Activated T-helper 1 cell treated with Interleukin-2 at 50 U/mL for 16 hours (primary cell): ENCODE results near the gene SH3BP5L.

Experiments
- DNase-seq: peaks from one replicate; pipeline ENCODE4 v3.0.0-alpha.2; 2020; ENCODE audit warnings: low read depth

Gene SH3BP5L

DNA sequence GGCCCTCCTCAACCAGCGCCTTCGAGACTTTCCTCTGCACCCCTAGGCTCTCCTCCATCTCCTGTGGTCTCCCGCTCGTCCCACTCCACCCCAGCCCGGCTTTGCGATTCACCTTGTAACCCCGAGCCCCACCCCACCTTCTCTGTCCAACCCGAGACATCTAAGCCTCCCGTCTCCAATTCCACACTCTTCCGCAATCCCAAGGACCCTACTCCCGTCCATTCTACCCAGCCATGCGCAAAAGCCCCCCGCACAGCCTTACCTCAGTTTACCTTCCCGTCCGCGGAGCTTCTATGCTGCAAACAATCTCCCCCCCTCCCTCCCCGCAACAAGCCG is 174 bp downstream of the SH3BP5L start:
- DNase-seq = no peak

DNA sequence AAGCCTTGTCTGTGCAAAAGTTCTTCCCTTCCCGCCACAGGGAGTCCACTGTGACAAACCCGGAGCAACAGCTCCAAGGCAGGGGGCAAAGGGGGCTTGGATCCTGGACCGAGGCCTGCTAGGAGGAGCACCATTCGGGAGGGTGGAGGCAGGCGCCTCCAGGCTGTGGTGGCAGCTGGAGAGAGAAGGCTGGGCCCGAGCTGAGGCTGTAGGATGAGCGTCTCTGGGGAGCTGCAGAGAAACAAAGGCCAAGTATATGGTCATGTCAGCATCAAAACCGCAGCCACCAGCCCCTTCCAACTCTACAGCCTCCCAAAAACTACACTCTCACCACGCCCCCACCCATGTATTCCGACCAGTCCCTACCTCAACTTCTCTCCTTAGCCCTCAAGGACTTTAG is 579 bp downstream of the SH3BP5L start:
- DNase-seq = no peak

DNA sequence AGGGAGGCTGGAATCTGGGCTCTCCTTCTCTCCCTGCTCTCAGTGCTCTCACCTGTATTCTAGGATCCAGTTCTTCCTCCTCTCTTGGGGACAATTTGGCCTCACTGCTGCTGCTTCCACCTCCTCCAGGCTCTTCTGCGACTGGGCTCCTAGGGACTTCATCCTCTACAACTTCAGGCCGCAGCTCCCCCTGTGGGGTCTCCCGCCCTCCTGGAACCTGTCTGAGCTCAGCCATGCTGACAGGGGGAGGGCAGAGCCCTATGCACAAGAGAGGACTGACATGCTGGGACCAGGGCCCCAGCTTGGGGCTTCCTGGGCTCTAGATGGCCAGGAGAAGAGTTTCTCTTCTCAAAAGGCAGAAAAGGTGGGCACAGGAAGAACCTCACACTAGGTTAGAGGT is 1.0 kb downstream of the SH3BP5L start:
- no peak for DNase-seq

DNA sequence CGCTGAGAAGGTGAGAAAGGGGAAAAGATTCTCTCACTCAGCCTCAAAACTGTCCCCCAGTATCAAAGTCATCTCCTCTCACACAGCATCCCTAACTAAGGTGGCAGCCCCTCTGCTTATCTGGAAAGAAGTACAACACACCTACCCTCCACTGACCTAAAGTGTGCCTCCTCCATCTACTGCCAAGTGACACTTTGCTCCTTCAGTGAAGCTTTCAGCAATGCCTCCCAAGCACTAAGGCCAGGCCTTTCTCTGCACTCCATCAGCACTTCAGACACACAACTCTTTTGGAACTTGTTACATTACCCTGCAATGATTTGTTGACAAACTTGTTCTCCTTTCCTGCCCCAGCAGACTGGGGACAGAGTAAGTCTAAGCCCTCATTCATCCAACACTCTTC is 1.4 kb downstream of the SH3BP5L start:
- DNase-seq = no peak

DNA sequence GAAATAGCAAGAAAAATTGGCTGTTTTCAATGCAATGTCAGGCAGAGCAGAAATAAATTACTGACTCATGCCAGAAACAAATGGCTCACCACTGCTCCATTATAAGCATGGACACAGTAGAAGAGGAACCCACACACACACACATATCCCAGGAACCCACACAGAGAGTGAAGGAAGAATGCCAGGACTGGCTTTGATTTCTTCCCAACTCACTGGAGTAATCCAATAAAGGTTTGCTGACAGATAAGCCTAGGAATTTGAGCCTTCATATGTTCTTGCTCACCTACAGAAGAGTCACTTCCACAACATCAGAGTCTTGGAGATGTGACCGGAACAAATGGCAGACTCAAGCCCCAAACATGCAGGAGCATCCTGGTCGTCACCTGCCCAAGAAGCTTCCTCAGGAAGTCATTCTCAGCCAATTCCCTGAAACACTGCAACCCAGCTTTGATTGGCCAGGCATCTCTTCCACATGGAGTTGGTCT is 2.2 kb downstream of the SH3BP5L start:
- no peak for DNase-seq

DNA sequence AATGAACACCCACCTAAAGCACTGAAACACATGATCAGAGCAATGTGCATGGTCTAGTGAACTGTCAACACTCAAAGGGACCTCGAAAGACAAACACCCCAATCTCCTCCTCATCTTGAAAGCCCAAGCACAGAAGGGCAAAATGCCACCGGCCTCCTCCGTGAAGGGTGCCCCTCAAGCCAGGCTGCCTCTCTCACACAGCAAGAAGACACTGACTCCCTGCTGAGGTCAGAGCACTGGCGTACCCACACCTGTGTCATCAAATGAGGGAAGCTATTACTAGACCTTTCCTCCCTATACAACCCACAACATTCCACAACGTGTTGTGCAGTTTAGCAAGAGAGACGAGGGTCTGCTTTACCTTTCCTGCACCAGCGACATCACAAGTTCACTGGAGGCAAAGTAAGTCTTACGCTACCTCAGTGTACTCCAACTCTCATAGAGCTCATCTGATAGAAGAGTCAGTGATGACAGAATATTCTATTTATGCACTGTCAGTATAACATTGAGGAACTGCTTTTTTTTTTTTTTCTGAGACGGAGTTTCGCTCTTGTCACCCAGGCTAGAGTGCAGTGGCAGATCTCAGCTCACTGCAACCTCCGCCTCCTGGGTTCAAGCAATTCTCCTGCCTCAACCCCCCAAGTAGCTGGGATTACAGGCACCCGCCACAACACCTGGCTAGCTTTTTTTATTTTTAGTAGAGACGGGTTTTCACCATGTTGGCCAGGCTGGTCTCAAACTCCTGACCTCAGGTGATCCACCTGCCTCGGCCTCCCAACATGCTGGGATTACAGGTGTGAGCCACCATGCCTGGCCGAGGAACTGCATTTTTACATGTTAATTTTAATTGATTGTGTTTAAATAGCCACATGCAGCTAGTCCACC is 3.3 kb downstream of the SH3BP5L start:
- no peak for DNase-seq

DNA sequence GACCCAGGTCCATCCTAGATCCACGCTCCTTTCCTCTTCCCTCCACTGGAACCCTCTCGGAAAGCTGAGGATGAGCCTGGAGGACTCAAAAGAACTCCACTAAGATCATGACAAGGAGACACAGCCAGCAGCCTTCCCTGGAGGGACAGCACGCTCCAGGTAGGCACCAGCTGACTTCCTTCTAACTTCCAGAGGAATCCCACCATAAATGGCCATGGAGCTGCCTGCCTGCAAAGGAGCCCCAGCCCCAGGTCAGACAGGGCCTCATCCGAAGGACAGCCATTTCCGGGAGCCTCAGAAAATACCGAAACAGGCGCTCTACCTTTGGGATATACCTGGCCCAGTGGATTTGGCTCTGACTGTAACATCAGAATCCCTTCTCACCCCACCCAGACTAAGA is 4.1 kb downstream of the SH3BP5L start:
- no peak for DNase-seq

DNA sequence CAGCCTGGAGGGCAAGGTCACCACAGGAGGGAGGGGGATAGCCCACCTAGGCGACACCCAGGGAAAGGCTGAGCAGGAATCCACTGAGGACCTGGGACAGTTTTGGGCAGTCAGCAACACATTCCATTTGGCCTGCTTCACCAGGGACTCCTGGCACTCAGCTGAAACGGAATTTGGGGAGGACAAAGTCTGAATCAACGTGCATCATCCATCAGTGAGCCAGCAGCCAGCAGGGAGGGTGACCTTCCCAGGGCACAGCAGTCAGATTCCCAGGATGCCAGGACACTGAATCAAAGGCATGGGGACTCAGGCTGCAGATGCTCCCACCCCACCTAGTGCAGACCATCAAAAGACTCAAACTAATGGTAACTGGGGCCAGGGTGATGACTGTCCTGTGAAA is 4.6 kb downstream of the SH3BP5L start:
- no peak for DNase-seq

DNA sequence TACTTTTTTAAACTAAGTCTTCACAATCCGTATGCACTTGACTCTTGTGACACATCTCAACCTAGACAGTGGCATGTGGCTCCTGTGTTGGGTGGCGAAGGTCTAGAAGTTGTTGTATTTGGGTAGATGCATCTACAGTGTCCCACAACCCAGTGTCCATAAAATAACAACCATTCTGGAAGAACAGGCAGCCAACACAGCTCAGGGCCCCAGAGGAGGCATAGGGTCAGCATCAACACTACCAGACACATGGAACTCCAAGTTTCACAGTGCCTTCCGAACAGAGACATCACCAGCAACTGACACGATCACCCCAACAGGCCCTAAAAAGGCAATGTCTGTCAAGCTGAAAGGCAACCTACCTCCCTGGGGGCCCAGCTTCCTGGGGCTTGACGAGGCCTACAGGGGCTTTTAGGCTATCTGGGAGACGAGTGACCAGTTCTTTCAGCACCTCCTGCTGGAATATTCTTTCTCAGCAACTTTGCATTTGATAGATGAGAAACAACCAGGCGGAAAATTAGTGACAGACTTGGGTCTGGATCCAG is 5.6 kb downstream of the SH3BP5L start:
- DNase-seq = no peak

DNA sequence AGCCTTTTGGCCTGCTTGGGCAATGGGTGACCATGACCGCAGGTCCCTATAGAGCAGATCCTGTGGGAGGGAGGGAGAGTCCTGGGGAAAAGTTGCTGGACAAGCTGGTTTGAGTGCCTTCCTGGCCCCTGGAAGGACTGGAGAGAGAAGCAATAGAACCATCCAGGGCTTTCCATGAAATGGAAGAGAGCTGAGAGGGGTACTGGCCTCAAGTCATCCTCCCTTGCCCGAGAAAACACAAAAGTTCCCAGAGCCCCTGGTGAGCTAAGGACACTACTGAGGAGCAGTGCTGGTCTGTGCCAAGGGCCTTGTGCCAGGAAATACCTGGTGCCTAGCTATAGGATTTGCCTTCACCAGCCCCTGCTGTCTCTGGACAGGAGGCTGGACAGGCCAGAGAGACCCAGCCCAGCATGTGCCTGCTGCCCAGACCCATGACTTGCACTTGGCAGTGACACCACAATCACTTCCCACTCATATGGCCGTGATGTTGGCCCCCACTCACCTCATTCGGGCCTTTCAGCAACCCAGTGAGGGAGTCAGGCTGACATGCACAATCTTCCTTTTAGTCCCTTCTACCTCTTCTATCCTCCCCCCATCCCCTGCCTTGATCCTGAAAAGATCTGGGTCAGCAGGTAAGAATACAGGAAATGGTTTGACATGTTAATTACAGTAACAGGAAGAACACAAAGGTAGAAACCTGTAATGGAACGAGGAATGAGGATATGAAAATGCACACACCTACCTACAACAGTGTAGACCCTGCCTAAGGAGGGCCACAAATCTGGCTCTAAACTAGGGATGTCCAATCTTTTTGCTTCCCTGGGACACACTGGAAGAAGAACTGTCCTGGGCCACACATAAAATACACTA is 7.0 kb downstream of the SH3BP5L start:
- no peak for DNase-seq

DNA sequence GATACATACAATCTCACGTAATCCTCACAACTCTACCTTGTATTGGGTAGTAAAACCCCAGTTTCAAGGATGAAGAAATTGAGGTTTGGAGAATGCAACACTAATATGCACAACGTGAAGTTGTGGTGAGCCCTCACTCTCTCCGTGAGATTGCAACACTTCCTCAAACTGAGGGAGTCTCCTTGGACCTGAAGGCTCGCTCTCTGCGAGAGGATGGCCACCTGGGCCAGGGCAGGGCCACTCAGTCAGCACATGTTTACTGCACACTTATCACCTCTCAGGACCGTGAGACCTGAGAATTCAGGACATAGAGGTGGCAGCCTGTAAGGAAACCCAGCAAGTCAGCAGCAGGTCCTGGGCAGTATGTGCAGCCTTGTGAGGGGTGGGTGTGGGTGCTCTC is 8.7 kb downstream of the SH3BP5L start:
- no peak for DNase-seq

DNA sequence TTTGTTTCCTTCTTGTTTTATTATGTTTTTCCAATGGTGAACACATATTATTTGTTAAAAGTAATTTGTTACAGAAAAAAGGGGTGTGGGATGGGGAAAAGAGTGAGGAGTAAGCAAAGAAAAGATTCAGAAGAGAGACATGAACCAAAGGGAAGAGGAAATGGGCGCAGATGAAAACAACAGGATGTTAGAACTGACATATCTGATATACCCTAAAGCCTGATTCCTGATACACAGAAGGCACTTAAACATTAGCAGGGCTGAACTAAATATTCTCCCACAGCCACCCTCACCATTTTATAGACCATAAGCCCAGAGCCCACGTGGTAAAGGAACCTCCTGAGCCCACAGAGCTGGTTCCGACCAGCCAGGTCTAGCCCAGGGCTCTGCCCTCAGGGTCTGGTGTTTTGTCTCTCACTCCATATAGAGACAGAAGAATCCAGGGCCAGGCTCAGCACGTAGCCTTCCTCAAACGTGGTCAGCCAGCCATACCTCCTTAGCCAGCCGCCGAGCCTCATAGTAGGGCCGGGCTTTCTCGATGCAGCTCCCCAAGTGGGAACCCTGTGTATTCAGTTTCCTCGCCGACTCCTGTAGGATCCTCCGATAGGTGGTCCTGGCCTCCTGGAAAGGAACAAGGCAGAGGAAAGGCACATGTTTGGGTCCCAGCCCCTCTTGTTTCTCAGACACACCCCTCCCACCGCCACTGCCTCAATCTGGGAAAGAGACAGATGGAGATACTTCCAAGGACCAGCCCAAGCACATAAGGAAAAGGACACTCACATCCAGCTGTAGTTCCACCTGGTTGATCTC is 9.5 kb downstream of the SH3BP5L start:
- DNase-seq = no peak

DNA sequence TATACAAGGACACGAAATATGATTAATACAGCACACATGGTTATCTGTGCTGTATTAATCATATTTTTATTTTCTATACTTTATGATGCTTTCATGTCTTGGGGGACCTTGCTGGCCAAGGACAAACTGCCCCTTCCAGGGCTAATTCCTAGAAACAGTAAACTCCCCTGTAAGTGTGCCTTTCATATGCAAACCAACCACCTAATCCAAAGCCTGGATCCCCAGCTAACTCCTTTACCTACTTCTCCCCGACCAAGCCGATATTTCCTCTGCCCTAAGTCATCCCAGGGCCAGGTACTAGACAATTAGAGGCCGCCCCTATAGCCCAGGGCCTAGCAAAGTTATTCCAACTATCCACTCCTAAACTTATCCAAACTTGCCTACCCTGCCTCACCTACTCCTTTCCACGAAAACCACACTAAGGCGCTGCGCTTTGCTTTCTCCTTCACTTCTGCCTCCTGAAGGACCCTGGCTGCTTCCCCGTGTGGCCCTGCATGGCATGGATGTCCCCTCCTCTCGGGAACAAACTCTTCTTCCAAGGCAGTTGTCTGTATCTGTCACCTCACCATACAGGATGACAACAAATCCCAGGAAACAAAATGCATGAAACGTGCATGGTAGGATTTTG is 10.2 kb downstream of the SH3BP5L start:
- no peak for DNase-seq

DNA sequence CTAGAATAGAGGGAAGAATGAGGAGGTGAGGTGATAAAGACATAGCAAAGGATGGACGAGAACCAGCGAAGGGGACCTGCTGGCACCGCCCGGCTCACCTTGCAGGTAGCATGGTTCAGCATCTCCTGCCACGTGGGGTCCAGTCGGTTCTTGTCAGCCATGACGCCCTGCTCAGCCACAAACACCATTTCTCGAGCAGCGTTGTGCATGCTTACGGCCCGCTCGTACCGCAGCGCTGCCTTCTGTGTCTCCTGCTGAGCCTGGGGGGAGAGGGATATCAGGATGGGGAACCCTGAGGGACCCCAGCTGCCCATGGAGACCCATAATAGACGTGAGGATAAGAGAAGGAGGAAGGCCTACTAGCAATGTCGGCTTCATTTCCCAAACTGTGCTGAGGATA is 11.4 kb downstream of the SH3BP5L start:
- no peak for DNase-seq

DNA sequence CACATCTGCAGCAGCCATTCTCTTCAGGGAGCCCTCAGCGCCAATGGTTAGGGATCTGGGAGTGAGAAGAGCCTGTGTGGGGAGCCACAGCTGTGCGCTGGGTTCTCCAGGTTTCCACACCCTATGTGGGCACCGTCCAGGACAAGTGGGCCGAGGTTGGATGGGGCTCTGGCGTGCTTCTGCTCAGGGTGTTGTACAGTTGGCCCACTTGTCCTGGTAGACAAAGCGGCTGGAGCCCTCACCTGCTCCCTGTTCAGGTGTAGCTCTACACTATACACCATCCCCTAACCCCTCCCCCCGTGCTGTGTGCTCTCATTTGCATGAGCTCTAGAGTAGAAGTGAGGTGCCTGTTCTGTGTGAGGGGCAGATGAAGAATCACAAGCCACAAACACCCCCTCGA is 12.2 kb downstream of the SH3BP5L start:
- no peak for DNase-seq

DNA sequence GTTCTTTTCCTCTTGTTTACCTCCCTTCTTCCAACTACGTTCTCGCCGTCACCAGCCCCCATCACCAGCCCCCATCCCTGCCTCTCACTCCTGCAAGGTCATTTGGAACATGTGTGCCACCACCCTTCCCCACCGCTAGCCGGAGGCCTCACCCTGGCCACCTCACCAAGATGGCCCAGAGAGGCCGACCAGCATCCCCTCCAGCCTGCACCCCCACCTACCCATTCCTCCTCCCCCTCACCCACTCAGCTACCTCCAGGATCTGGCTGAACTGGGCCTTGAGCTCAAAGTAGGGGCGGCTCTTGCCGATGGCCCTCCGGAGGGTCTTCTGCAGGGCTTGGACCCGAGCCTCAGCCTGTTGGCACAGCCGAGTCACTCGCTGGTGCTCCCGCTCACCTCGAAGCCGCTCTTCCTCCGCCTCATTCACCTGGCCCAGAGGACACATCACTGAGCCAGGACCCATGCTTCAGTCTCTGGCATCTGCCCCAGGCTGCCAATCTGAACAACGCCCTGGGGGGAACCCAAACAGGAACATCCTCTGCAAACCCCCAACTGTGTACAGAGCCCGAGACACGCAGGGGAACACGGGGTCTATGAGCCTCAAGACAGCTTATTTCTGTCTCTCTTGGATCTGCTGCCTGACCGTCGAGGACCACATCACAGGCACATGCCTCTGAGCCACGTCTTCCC is 12.8 kb downstream of the SH3BP5L start:
- DNase-seq = no peak

DNA sequence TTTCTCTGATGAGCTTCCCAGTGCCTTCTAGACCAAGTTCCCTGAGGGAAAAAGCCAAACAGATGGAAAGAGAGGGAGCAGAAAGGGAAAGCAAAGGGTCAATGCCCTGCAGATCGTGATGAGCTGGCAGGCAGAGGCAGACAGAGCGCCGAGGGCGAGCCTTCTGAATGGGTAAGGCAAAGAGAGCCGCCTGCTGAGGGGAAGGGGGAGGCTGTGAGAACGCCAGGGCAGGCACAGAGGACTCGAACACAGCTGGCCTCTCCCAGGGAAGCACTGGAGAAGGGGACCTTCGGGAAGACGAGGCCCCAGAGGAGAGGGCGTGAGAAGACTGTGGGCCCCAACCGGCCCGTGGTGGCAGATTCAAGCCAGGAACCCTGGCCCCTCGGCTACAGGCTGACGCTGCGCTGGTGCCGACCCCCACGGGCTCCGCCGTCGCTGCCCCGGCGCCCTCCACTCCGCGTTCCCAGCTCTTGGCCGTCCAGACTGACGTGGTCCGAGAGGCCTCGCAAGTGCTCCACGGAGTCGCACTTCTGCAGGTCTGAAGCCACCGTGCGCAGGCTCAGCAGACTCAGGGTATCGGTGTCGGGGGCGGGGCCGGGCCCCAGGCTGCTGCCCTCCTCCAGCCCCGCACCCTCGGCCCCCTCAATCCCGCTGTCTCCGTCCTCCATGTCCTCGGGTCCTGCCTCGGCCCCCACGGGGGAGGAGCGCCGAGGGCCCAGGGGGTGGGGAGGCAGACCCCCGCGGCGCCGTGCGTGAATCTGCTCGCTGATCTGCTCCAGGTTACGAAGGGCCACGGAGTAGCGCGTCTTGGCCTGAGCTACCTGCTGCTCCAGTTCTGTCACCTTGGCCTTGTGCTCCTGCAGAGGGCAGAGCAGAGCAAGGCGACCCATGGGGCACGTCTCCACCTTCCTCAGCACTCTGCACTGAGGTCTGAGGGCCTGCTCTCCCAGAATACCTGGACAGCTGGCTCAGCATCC is 13.9 kb downstream of the SH3BP5L start:
- DNase-seq = no peak

DNA sequence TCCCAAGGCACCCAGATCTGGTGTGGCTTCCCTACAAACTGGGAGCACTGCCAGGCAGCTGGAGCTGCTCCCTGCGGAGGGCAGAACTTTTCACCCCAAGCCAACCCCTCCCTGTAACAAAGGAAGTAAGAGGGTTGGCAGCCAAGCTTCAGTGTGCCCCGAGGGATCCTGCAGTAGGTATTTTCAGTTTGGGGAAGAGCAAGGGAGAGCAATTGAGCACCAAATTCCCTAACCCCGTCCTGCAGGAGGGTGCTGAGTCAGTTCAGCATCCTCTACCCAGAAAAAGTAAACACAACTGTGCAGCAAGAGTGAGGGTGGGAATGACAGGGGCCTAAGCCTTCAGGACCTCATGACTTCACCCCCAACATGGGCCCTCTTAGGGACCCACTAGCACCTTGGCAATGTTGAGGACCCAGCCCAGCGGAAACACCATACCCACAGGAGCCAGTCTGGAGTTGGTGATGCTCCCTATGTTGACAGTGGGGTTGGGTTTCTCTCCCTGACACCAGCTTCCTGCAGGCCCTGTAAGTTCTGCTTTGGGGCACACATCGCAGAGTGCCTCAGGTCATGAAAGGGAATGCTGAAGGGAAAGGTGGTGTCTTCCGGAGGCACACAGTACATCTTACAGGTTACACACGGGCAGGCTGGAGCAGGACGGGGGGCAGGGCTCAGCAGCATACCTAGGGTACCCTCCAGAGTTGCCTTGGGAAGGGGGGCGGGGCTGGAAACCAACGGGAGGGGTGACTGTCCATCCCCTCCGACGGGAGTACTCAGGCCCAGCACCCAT is 14.8 kb downstream of the SH3BP5L start:
- DNase-seq = no peak
